Skin of body (tissue), 2 donors: Measurements from ENCODE around the gene HMGN3. TPM values are rescaled to one million over a fixed set of nuclear protein-coding genes. Genes with fewer than 3 reads are reported as not detected.

Experiments used
- DNase-seq: peaks from one replicate; lab custom pipeline; 2025; lab: John Stamatoyannopoulos, UW
- total RNA-seq: library from RNA; depleted of rRNA; stranded (reverse); fragments of >200 nt; gene quantifications from one replicate; pipeline ENCODE4 v1.2.3, GENCODE V29; 2014

The HMGN3 gene
- total RNA-seq, 1 donor from 2014 or later = 80.5 TPM

GRCh38 chr6:79232696-79233462 lies 1.6 kb downstream of the HMGN3 start:
- DNase-seq = no peak

GRCh38 chr6:79231666-79232065 lies 2.8 kb downstream of the HMGN3 start:
- DNase-seq = no peak

GRCh38 chr6:79231101-79231500 lies 3.4 kb downstream of the HMGN3 start:
- DNase-seq = no peak

GRCh38 chr6:79230149-79230548 lies 4.3 kb downstream of the HMGN3 start:
- DNase-seq = no peak

- no peak for DNase-seq
These were observed 7.0 kb downstream of the HMGN3 start for GRCh38 chr6:79227445-79227844.

DNA sequence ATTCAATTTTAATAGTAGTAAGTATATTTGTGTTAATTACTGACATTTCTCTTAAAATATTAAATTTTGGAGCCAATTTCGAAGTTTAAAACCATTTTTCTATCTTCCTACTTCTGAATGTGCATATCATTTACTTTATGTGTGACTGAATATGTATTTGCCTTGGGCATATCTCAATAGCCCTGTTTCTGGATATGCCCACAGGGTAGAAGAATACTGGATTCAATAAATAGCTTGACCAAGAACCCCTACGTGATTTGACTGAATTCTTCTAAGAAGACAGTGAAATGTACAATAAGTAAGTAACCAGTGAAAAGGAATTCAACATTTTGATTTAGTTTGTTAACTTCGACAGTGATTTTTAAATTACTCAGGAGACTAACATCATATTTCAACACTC lies 7.8 kb downstream of the HMGN3 start:
- DNase-seq = no peak

GRCh38 chr6:79225717-79226599 lies 8.5 kb downstream of the HMGN3 start:
- DNase-seq = no peak

DNA sequence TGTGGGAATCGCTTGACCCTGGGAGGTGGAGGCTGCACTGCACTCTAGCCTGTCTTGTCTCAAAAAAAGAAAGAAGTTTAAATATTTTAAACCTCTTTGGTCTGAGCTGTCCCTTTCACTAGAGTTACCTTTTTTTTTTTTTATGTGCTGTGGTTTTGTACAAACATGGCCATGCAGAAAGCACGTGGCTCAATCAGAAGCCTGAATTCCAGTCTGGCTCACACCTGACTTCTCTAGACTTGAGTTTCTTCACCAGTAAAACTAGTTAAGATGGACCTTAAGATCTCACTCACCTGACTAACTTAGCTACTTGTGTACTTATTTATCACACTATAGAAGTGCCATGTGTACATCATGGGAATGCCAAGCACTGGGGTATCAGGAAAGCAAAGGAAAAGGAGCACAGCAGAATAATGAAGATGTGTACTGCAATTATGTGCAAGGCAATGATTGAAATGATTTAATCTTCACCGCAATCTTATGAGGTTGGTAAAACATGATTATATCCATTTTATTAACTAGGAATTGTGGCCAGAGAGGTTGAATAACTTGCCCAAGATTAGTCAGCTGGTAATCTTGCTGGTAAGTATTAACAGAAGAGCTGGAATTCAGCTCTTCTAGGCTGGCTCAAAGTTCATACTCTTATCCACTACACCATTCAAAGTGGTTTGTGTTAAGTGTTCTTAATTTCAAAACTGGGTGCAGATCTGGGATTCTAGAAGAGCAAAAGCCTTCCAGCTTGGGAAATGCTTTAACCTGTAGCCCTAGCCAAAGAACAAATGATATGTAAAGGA lies 10.7 kb downstream of the HMGN3 start:
- DNase-seq = no peak

DNA sequence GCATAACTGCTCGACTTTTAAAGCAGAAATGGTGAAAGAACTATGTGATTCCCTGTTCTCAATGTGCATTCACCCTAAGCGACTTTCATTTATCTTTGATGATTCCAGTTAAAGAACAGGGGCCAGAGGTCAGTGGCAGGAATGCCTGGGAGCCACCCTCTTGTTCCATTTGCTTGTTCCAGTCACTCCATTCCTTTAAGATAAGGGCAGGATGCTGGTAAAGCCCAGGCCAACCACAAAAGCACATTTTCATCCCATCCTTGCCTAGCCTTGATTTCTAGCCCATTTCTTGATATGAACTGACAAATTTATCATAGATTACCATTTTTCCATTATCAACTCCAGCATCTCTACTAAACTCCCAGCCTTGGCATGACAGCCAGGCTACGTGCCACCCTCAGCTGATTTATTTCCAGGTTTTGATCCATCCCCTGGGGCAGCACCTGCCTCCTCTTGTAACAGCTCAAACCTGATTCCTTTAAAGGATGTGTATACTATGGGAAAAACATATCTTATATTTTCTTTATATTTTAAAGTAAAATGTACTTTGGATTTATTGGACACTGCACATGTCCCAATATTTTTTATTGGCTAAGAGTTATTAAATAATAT lies 19.2 kb downstream of the HMGN3 start:
- DNase-seq = no peak

DNA sequence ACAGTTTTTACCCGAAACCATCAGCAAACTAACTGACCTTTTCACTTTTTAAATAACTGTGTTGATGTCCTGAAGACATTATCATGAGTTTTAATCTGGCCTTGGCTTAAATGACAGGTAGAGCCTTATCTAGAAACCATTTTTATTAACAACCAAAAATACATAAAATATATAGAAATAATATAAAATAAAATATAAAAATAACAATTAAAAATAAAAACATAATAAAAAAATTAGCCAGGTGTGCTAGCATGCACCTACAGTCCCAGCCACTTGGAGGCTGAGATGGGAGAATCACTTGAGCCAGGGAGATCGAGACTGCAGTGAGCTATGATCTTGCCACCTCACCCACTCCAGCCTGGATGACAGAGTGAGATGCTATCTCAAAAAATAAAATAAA lies 21.6 kb downstream of the HMGN3 start:
- no peak for DNase-seq

DNA sequence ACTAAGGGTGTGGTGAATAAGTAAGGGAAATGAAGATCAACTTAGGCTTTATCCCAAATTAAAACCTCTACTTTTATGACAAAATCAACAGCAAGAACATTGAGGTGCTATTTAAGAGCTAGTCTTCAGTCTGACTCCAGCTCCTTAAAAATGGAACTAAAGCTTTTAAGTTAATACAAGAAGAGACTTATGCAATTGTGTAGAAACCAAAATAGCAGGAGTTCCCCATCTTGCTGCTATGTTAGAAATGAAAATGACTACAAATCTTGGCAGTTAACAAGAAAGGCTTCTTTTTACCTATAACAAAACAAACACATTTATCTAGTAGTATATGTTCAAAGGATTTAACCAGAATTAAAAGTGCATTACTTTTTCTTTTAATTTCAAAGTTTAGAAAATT lies 25.7 kb downstream of the HMGN3 start:
- no peak for DNase-seq

DNA sequence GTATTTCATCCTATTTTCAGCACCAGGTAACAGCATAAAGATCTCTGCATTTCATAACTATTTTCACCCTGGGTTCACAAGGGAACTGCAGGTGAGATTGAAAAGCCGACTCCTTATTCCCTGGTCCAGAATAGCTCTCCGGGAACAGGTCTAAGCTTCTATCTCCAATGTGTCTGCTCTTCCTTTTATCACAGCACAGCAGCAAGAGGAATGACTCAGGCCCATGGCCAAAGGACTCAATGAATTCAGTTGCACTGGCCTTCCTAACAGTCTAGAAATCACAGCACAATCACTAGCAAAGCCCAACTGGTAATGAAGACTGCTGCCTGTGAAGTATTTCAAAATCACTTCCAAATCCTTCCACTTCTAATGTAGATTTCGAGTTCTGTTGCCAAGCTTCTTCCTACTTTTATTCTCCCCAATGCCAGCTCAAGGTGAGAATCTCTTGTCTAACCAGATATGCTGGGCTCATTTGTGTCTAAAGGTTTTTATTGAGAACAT lies 30.7 kb downstream of the HMGN3 start:
- DNase-seq = no peak

- DNase-seq = no peak
These were observed 31.9 kb downstream of the HMGN3 start for GRCh38 chr6:79202556-79202955.

DNA sequence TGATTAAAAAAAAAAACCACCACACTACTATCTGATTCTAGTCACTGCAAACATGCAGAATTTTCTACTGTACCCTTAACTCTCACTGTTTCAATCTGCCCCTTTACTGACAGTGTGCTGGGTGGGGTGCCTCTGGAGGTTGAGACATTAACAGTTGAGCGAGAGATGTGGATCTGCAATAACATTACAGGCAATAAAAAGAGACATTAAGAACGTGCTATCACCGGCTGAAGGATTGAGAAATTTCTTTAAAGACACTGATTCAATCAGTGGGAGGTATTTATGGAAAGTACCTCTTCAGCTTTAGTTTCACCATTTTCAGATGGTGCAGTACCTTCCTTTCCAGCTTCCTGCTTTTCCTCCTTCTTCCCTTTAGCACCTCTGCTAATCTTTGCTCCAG lies 32.5 kb downstream of the HMGN3 start:
- no peak for DNase-seq

- DNase-seq = no peak
These were observed 33.3 kb downstream of the HMGN3 start for GRCh38 chr6:79201143-79201542.

GRCh38 chr6:79196912-79197311 lies 37.6 kb downstream of the HMGN3 start:
- DNase-seq = no peak

GRCh38 chr6:79193971-79194370 lies 40.5 kb downstream of the HMGN3 start:
- peak; percentile 27 for DNase-seq

DNA sequence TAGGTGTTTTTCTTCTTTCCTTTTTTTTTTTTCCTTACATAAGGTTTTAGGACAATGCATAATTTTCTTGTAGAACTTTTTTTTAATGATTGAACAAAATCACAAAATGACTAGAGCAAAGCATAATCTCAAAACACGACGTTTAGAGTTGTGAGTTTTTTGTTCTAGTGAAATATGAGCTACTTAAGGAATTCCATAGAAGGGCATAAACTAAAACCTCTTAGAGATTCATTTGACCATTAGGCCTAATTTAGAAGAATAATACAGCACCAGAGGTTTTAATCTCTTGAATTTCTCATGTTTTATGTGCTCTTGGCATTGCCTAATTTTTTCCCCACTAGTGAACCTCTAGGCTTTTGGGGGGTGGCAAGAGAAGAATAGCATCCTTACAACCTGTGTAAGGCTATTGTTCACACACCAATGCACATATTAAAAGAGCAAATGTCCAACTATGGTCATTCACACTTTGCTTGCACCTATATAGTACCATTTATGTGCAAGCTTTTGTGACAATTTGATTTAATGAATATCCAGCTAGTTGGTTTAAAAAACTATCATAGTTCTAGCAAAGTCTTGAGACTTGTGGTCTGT lies 44.6 kb downstream of the HMGN3 start:
- DNase-seq = no peak

- peak; percentile 3 for DNase-seq
These were observed 45.5 kb downstream of the HMGN3 start for GRCh38 chr6:79188885-79189480.

- DNase-seq = no peak
These were observed 46.4 kb downstream of the HMGN3 start for GRCh38 chr6:79188107-79188506.
